HepG2 (cell line): ENCODE results near the gene CCL13. TPM values are rescaled to one million over a fixed set of nuclear protein-coding genes. Genes with fewer than 3 reads are reported as not detected.

Source experiments
- ATAC-seq: fragments of 200-7000 bp; cut with Tn5 transposase; 3 replicates; pipeline ENCODE4 v1.9.1; 2020; ENCODE audit warnings: mild to moderate bottlenecking, moderate library complexity
- BruUV-seq: library from RNA; stranded (reverse); fragments of 400-500 nt; replicated peaks from 2 replicates; lab custom pipeline; 2021; lab: Mats Ljungman, UMichigan
- CTCF ChIA-PET: fragments of 300-600 bp; formaldehyde crosslinking; extraction: SDS; loops from one replicate; lab custom pipeline; 2021; ENCODE audit warnings: low total read pairs, inconsistent platforms, low intra/inter-chr PET ratio; lab: Yijun Ruan, JAX
- POLR2A ChIA-PET: fragments of 350-600 bp; sonication (Branson Sonifier 250); formaldehyde crosslinking; loops from one replicate; lab custom pipeline; 2020; ENCODE audit warnings: antibody characterized with exemption, inconsistent platforms; lab: Yijun Ruan, JAX
- DNase-seq: peaks from one replicate; pipeline ENCODE4 v3.0.0-alpha.2; 2015; ENCODE audit warnings: low spot score
- FAIRE-seq: peaks from 3 replicates; lab custom pipeline; 2011; peaks lifted over from hg19 to GRCh38; lab: Jason Lieb, UNC
- H2AFZ ChIP-seq: one replicate; pipeline ENCODE4 v1.6.1; 2011; ENCODE audit warnings: low read length, inconsistent platforms
- H3K27ac ChIP-seq: fragments of 300-600 bp; 3 replicates; pipeline ENCODE4 v1.8.0; 2011; ENCODE audit warnings: mixed run types, mild to moderate bottlenecking, mixed read lengths, low read length, inconsistent platforms; ENCODE audit not compliant: insufficient read depth; ENCODE audit errors: extremely low read length
- H3K27me3 ChIP-seq, 2 experiments: fragments of 200-600 bp in 1 of 2; 2 replicates in 1 of 2; 3 replicates in 1 of 2; pipeline versions ENCODE4 v1.6.0 to v1.8.0; 2011; ENCODE audit warnings: low read length in 2 of 2, mild to moderate bottlenecking in 2 of 2, moderate library complexity in 2 of 2, inconsistent platforms in 1 of 2; ENCODE audit not compliant: insufficient read depth in 2 of 2, control insufficient read depth in 1 of 2
- H3K36me3 ChIP-seq, 2 experiments: fragments of 200-600 bp in 1 of 2; replicated peaks in 1 of 2; 2 replicates in 1 of 2; 3 replicates in 1 of 2; pipeline versions ENCODE4 v1.5.1 to v1.8.0; 2011; ENCODE audit warnings: low read length in 2 of 2, inconsistent platforms in 1 of 2; ENCODE audit not compliant: insufficient read depth in 2 of 2, control insufficient read depth in 1 of 2
- H3K4me1 ChIP-seq: 2 replicates; pipeline ENCODE4 v1.5.1; 2012; ENCODE audit warnings: low read length, inconsistent platforms; ENCODE audit not compliant: insufficient read depth
- H3K4me2 ChIP-seq: 2 replicates; pipeline ENCODE4 v1.6.0; 2011; ENCODE audit warnings: low read depth, low read length, inconsistent platforms
- H3K4me3 ChIP-seq, 3 experiments: fragments of 200-600 bp in 1 of 3; sonication (generic), shearing (Covaris generic) in 1 of 3; replicated peaks in 1 of 3; 2 replicates each; pipeline ENCODE4 v1.5.1; 2011 to 2016; ENCODE audit warnings: low read length in 3 of 3, inconsistent platforms in 2 of 3, low read depth in 2 of 3, mild to moderate bottlenecking in 2 of 3, control low read depth in 1 of 3, mixed read lengths in 1 of 3; ENCODE audit not compliant: insufficient read depth in 1 of 3
- H3K79me2 ChIP-seq: one replicate; pipeline ENCODE4 v1.6.1; 2011; ENCODE audit warnings: low read length, inconsistent platforms; ENCODE audit not compliant: insufficient read depth
- H3K9ac ChIP-seq: 2 replicates; pipeline ENCODE4 v1.6.0; 2011; ENCODE audit warnings: mild to moderate bottlenecking, low read depth, low read length, inconsistent platforms; ENCODE audit not compliant: insufficient read depth
- H3K9me3 ChIP-seq: 2 replicates; pipeline ENCODE4 v1.5.1; 2012; ENCODE audit warnings: mild to moderate bottlenecking, low read length
- H4K20me1 ChIP-seq: 2 replicates; pipeline ENCODE4 v1.6.0; 2011; ENCODE audit warnings: inconsistent platforms, mild to moderate bottlenecking, low read length, moderate library complexity; ENCODE audit not compliant: insufficient read depth
- CHD4 ChIP-seq: fragments of 200-600 bp; sonication (generic); IDR thresholded peaks from 2 replicates; pipeline ENCODE4 v1.7.0; 2017; ENCODE audit warnings: mild to moderate bottlenecking, low read length, borderline replicate concordance
- FOXA3 ChIP-seq: IDR thresholded peaks from 2 replicates; pipeline ENCODE4 v1.6.1; 2016; ENCODE audit warnings: missing genetic modification reagents, missing compliant biosample characterization
- FOXC1 ChIP-seq: sonication (generic); formaldehyde crosslinking; IDR thresholded peaks from 2 replicates; pipeline ENCODE4 v1.8.0; 2022; ENCODE audit warnings: mild to moderate bottlenecking, missing genetic modification reagents, borderline replicate concordance
- GLI4 ChIP-seq: sonication (generic); formaldehyde crosslinking; IDR thresholded peaks from 2 replicates; pipeline ENCODE4 v1.5.1; 2020; ENCODE audit warnings: missing genetic modification reagents, mild to moderate bottlenecking, moderate library complexity, borderline replicate concordance
- LRRFIP1 ChIP-seq: sonication (generic); formaldehyde crosslinking; conservative IDR thresholded peaks from 2 replicates; pipeline ENCODE4 v1.4.0; 2020; ENCODE audit warnings: missing genetic modification reagents
- SMARCE1 ChIP-seq: fragments of 450-650 bp; IDR thresholded peaks from 2 replicates; pipeline ENCODE4 v1.6.1; 2017; ENCODE audit warnings: borderline replicate concordance
- TOE1 ChIP-seq: sonication (generic); formaldehyde crosslinking; IDR thresholded peaks from 2 replicates; pipeline ENCODE4 v1.4.0; 2020; ENCODE audit warnings: mild to moderate bottlenecking, missing genetic modification reagents
- ZFY ChIP-seq: sonication (generic); formaldehyde crosslinking; IDR thresholded peaks from 2 replicates; pipeline ENCODE4 v1.4.0; 2020; ENCODE audit warnings: missing genetic modification reagents
- ZNF318 ChIP-seq: sonication (generic); formaldehyde crosslinking; IDR thresholded peaks from 2 replicates; pipeline ENCODE4 v1.4.0; 2020; ENCODE audit warnings: mild to moderate bottlenecking, missing genetic modification reagents
- ZNF580 ChIP-seq: IDR thresholded peaks from 2 replicates; pipeline ENCODE4 v1.6.1; 2016; ENCODE audit warnings: low read depth, borderline replicate concordance
- ZSCAN12 ChIP-seq: sonication (generic); formaldehyde crosslinking; IDR thresholded peaks from 2 replicates; pipeline ENCODE4 v1.9.0; 2021; ENCODE audit warnings: mild to moderate bottlenecking, missing genetic modification reagents
- WGBS: methylation state at CpG from one replicate; pipeline ENCODE4 v1.1.6; 2017; ENCODE audit warnings: low lambda C conversion rate; 5-methylcytosine and 5-hydroxymethylcytosine counted together
- in situ Hi-C: cut with HindIII; loops from 2 replicates; pipeline ENCODE4 v1.10.0; 2017; ENCODE audit warnings: low pct_unique_long_range_greater_than_20kb; ENCODE audit not compliant: extremely low pct_ligation_motif_present
- intact Hi-C: fragments of 100-400 bp; cut with micrococcal nuclease; formaldehyde crosslinking; loops from one replicate; pipeline ENCODE4 v1.10.0; 2022; ENCODE audit not compliant: unreplicated experiment
- polyA plus RNA-seq, 8 experiments: library from polyadenylated mRNA; depleted of rRNA in 3 of 8; stranded (reverse) in 7 of 8; unstranded in 1 of 8; fragments of >200 nt; fragmentation: Illumina TruSeq in 4 of 8; extraction: Trizol in 4 of 8; gene quantifications; 2 replicates each; pipeline versions ENCODE4 v1.2.1 to v1.2.3, GENCODE V29; 2011 to 2016; ENCODE audit warnings: low read depth in 4 of 8, missing spikeins in 1 of 8, mixed read lengths in 1 of 8; ENCODE audit not compliant: insufficient read depth in 1 of 8
- total RNA-seq, 5 experiments: library from RNA; depleted of rRNA; stranded (reverse); fragments of >200 nt; fragmentation: Illumina TruSeq; extraction: Trizol; gene quantifications; 2 replicates each; pipeline ENCODE4 v1.2.3, GENCODE V29; 2016; ENCODE audit warnings: low read depth in 1 of 5
- TF ChIP-seq, protein P1 (sequence below): sonication (generic); formaldehyde crosslinking; IDR thresholded peaks from 2 replicates; pipeline ENCODE4 v1.5.1; 2020; ENCODE audit warnings: missing genetic modification reagents, mild to moderate bottlenecking, borderline replicate concordance

The CCL13 gene
- total and polyA plus RNA-seq, 2 of the 13 experiments (the other 11 are each of a cell fraction or from before 2014, with no cell fraction given), result not detected

- no peak for FAIRE-seq
- TF ChIP-seq ZNF318, result no peak
- TF ChIP-seq ZFY, result no peak
- TF ChIP-seq FOXC1, result no peak
- no peak for TF ChIP-seq CHD4
- TF ChIP-seq LRRFIP1 (CRISPR knock-in tag), result no peak
- no peak for TF ChIP-seq GLI4
- no peak for TF ChIP-seq ZSCAN12
- TF ChIP-seq FOXA3 (CRISPR knock-in tag), result no peak
- TF ChIP-seq ZNF580 (CRISPR knock-in tag), result no peak
- no peak for TF ChIP-seq SMARCE1
- no peak for TF ChIP-seq TOE1
- TF ChIP-seq, protein P1, sequence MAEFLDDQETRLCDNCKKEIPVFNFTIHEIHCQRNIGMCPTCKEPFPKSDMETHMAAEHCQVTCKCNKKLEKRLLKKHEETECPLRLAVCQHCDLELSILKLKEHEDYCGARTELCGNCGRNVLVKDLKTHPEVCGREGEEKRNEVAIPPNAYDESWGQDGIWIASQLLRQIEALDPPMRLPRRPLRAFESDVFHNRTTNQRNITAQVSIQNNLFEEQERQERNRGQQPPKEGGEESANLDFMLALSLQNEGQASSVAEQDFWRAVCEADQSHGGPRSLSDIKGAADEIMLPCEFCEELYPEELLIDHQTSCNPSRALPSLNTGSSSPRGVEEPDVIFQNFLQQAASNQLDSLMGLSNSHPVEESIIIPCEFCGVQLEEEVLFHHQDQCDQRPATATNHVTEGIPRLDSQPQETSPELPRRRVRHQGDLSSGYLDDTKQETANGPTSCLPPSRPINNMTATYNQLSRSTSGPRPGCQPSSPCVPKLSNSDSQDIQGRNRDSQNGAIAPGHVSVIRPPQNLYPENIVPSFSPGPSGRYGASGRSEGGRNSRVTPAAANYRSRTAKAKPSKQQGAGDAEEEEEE, result no peak
Measured at GRCh38 chr17:34357398-34357797, 1.1 kb downstream of the CCL13 start.

More at GRCh38 chr17:34357398-34357797, 1.1 kb downstream of the CCL13 start:
- WGBS, result 0% methylated on average over 2 of the region's 2 CpGs
- no peak overlapping the region for H3K4me3 ChIP-seq
- ChIA-PET CTCF (interaction anchor here (1.7 kb wide), 1 partner anchor 157 kb away, joined by 7 read pairs; no protein-coding TSS in a partner anchor), POLR2A (no interaction called here)
- H3K4me2 ChIP-seq, result no peak overlapping the region
- ATAC-seq (no peak), DNase-seq (no peak)
- no peaks in the 10 kb centered on the region for H3K36me3 ChIP-seq
- no peaks in the 10 kb centered on the region for H3K9me3 ChIP-seq
- no peak overlapping the region for H3K27ac ChIP-seq
- intact Hi-C loops (no loop called here), in situ Hi-C loops (no loop called here)
- no peak overlapping the region for H3K9ac ChIP-seq
- H3K4me1 ChIP-seq, result no peaks in the 10 kb centered on the region
- no peaks in the 10 kb centered on the region for H3K79me2 ChIP-seq
- H4K20me1 ChIP-seq, result no peaks in the 10 kb centered on the region
- no peak overlapping the region for H2AFZ ChIP-seq
- no peaks in the 10 kb centered on the region for H3K27me3 ChIP-seq
- no TSS peak for BruUV-seq
